ENCODE results near the gene FOXN3. TPM values are rescaled to one million over a fixed set of nuclear protein-coding genes. Genes with fewer than 3 reads are reported as not detected.

Gene FOXN3
- total RNA-seq, 2 donors from 2014 or later: 61.2 to 84.1 TPM

DNA sequence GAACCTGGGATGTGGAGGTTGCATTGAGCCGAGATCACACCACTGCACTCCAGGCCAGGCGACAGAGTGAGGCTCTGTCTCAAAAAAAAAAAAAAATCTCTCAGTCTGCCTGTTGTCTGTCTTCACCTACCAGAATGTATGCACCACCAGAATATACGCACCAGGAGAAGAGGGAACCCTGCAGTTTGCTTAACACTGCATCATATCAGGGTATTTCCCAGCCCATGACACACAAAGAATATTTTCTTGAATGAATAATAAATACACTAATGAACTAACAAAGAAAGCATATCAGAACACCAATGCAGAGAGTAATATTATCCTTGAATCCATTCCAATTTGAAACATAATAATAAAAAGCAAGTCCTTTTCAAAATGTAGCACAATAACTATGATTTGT lies 44.2 kb upstream of the FOXN3 start:
- TF ChIP-seq, protein P1, sequence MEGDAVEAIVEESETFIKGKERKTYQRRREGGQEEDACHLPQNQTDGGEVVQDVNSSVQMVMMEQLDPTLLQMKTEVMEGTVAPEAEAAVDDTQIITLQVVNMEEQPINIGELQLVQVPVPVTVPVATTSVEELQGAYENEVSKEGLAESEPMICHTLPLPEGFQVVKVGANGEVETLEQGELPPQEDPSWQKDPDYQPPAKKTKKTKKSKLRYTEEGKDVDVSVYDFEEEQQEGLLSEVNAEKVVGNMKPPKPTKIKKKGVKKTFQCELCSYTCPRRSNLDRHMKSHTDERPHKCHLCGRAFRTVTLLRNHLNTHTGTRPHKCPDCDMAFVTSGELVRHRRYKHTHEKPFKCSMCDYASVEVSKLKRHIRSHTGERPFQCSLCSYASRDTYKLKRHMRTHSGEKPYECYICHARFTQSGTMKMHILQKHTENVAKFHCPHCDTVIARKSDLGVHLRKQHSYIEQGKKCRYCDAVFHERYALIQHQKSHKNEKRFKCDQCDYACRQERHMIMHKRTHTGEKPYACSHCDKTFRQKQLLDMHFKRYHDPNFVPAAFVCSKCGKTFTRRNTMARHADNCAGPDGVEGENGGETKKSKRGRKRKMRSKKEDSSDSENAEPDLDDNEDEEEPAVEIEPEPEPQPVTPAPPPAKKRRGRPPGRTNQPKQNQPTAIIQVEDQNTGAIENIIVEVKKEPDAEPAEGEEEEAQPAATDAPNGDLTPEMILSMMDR (conservative IDR thresholded peaks at IDR 0.05): no peak
- Histone ChIP-seq H3K9ac (ENCODE audit: extremely low read depth, low read length, poor library complexity, severe bottlenecking) (no peak overlapping the region), H3K4me1 (ENCODE audit: control insufficient read depth, insufficient read depth, low read length) (no peaks in the 10 kb centered on the region), H3K4me3 (ENCODE audit: low read length) (no peak overlapping the region), H3K36me3 (ENCODE audit: control insufficient read depth, insufficient read depth, low read length) (no peaks in the 10 kb centered on the region), H3K27me3 (ENCODE audit: control insufficient read depth, insufficient read depth, low read length, poor library complexity, severe bottlenecking) (no peaks in the 10 kb centered on the region), H3K27ac (ENCODE audit: low read depth, low read length) (no peak overlapping the region), H3K9me3 (ENCODE audit: control insufficient read depth, low read length) (no peaks in the 10 kb centered on the region)
- no peaks in the 10 kb centered on the region for H3K9me3 Mint-ChIP-seq
- no peak overlapping the region for H3K4me3 Mint-ChIP-seq
- no peak overlapping the region for H3K27ac Mint-ChIP-seq
- H3K4me1 Mint-ChIP-seq: peaks cover 38% of the 10 kb centered on the region
- no peaks in the 10 kb centered on the region for H3K27me3 Mint-ChIP-seq (ENCODE audit: insufficient read depth)
- 76 to 90% methylated on average over 2 to 3 of the region's 3 CpGs for WGBS, 2 experiments (ENCODE audit: insufficient coverage in 1 of 2, insufficient read length in 1 of 2)
- DNase-seq: no peak
- peaks cover 5% of the 10 kb centered on the region for H3K36me3 Mint-ChIP-seq (ENCODE audit: low read depth)

- no peak overlapping the region for H3K27ac ChIP-seq (ENCODE audit: low read depth, low read length)
- no peaks in the 10 kb centered on the region for H3K36me3 ChIP-seq (ENCODE audit: control insufficient read depth, insufficient read depth, low read length)
- Mint-ChIP-seq H3K36me3 (ENCODE audit: low read depth) (no peaks in the 10 kb centered on the region), H3K4me1 (peaks cover 47% of the 10 kb centered on the region), H3K27ac (peak overlapping the region; percentile 2), H3K9me3 (no peaks in the 10 kb centered on the region), H3K4me3 (no peak overlapping the region), H3K27me3 (ENCODE audit: insufficient read depth) (no peaks in the 10 kb centered on the region)
- no peak overlapping the region for H3K4me3 ChIP-seq (ENCODE audit: low read length)
- 76 to 93% methylated on average over 2 to 5 of the region's 5 CpGs for WGBS, 2 experiments (ENCODE audit: insufficient coverage in 1 of 2, insufficient read length in 1 of 2)
- H3K9me3 ChIP-seq (ENCODE audit: control insufficient read depth, low read length): no peaks in the 10 kb centered on the region
- no peak overlapping the region for H3K9ac ChIP-seq (ENCODE audit: extremely low read depth, low read length, poor library complexity, severe bottlenecking)
- H3K27me3 ChIP-seq (ENCODE audit: control insufficient read depth, insufficient read depth, low read length, poor library complexity, severe bottlenecking): no peaks in the 10 kb centered on the region
- DNase-seq: no peak
- no peaks in the 10 kb centered on the region for H3K4me1 ChIP-seq (ENCODE audit: control insufficient read depth, insufficient read depth, low read length)
- TF ChIP-seq, protein P1 (conservative IDR thresholded peaks at IDR 0.05): no peak
These were observed 41.8 kb upstream of the FOXN3 start for GRCh38 chr14:89458713-89459420.

DNA sequence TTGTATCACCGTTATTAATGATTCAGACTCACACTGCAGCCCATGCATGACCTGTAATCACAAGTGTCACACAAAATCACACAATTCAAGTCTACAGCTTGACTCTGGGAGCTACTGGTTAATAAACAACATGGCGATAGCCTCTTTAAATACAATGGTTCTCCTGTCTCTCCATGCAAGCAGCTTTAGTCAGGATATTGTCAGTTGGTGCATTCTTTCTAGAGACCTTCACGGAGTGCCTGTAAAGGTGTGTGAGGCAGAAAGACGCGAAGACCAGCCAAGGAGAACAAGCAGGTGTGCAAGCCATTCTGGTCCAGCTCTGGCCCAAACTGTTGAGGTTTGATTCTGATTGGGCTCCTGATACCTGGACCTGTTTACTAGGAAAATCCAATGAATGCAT lies 40.0 kb upstream of the FOXN3 start:
- Histone ChIP-seq H3K9ac (ENCODE audit: extremely low read depth, low read length, poor library complexity, severe bottlenecking) (no peak overlapping the region), H3K9me3 (ENCODE audit: control insufficient read depth, low read length) (no peaks in the 10 kb centered on the region), H3K27me3 (ENCODE audit: control insufficient read depth, insufficient read depth, low read length, poor library complexity, severe bottlenecking) (no peaks in the 10 kb centered on the region), H3K27ac (ENCODE audit: low read depth, low read length) (no peak overlapping the region), H3K4me1 (ENCODE audit: control insufficient read depth, insufficient read depth, low read length) (no peaks in the 10 kb centered on the region), H3K36me3 (ENCODE audit: control insufficient read depth, insufficient read depth, low read length) (no peaks in the 10 kb centered on the region), H3K4me3 (ENCODE audit: low read length) (no peak overlapping the region)
- H3K4me3 Mint-ChIP-seq: no peak overlapping the region
- H3K36me3 Mint-ChIP-seq (ENCODE audit: low read depth): no peaks in the 10 kb centered on the region
- H3K4me1 Mint-ChIP-seq: peaks cover 47% of the 10 kb centered on the region
- TF ChIP-seq, protein P1 (conservative IDR thresholded peaks at IDR 0.05): no peak
- H3K27me3 Mint-ChIP-seq (ENCODE audit: insufficient read depth): no peaks in the 10 kb centered on the region
- no peak overlapping the region for H3K27ac Mint-ChIP-seq
- DNase-seq: no peak
- WGBS, 2 experiments (ENCODE audit: insufficient coverage in 1 of 2, insufficient read length in 1 of 2): 96 to 98% methylated on average over 5 of the region's 5 CpGs
- no peaks in the 10 kb centered on the region for H3K9me3 Mint-ChIP-seq
